NCI-H146 treated with DMSO at 0.1 percent for 48 hours (cell line): ENCODE data around the gene CCDC91.
"Not testable (repeated sequence)": the region's sequence is repeated elsewhere in the genome, so short reads cannot be mapped to it uniquely, and the experiment has no call there.

Experiments used
- DNase-seq: peaks from one replicate; lab custom pipeline; 2025; ENCODE audit not compliant: unreplicated experiment; lab: John Stamatoyannopoulos, UW

CCDC91 gene

GRCh38 chr12:28446031-28446430, 255.8 kb downstream of the CCDC91 start:
- DNase-seq: no peak

- DNase-seq: no peak
Measured at GRCh38 chr12:28453686-28454085, 263.4 kb downstream of the CCDC91 start.

- DNase-seq: no peak
Measured at GRCh38 chr12:28456934-28457710, 266.9 kb downstream of the CCDC91 start.

GRCh38 chr12:28457785-28458184, 267.5 kb downstream of the CCDC91 start:
- DNase-seq: no peak

- no peak for DNase-seq
Measured at GRCh38 chr12:28459481-28459880, 269.2 kb downstream of the CCDC91 start.

- DNase-seq: no peak
Measured at GRCh38 chr12:28460420-28461130, 270.3 kb downstream of the CCDC91 start.

GRCh38 chr12:28463396-28463795, 273.1 kb downstream of the CCDC91 start:
- no peak for DNase-seq

GRCh38 chr12:28471762-28472161, 281.5 kb downstream of the CCDC91 start:
- DNase-seq: not testable (repeated sequence)

GRCh38 chr12:28476206-28476605, 285.9 kb downstream of the CCDC91 start:
- DNase-seq: not testable (repeated sequence)

- not testable (repeated sequence) for DNase-seq
Measured at GRCh38 chr12:28479097-28479496, 288.8 kb downstream of the CCDC91 start.

GRCh38 chr12:28479683-28480082, 289.4 kb downstream of the CCDC91 start:
- DNase-seq: no peak

- DNase-seq: no peak
Measured at GRCh38 chr12:28484156-28484555, 293.9 kb downstream of the CCDC91 start.

GRCh38 chr12:28486521-28486920, 296.3 kb downstream of the CCDC91 start:
- DNase-seq: no peak

GRCh38 chr12:28489246-28489645, 299.0 kb downstream of the CCDC91 start:
- no peak for DNase-seq

GRCh38 chr12:28497889-28498411, 307.7 kb downstream of the CCDC91 start:
- no peak for DNase-seq

GRCh38 chr12:28498850-28499249, 308.6 kb downstream of the CCDC91 start:
- no peak for DNase-seq

- no peak for DNase-seq
Measured at GRCh38 chr12:28500373-28501024, 310.2 kb downstream of the CCDC91 start.

- DNase-seq: no peak
Measured at GRCh38 chr12:28506271-28506670, 316.0 kb downstream of the CCDC91 start.

GRCh38 chr12:28507033-28507432, 316.8 kb downstream of the CCDC91 start:
- no peak for DNase-seq

GRCh38 chr12:28507867-28508266, 317.6 kb downstream of the CCDC91 start:
- DNase-seq: no peak

- no peak for DNase-seq
Measured at GRCh38 chr12:28512406-28512805, 322.1 kb downstream of the CCDC91 start.

GRCh38 chr12:28512876-28513275, 322.6 kb downstream of the CCDC91 start:
- no peak for DNase-seq
